ENCODE measurements around the gene CLIP3. TPM values are rescaled to one million over a fixed set of nuclear protein-coding genes. Genes with fewer than 3 reads are reported as not detected.

Gene CLIP3
- total and polyA plus RNA-seq, 4 donors: 0.59 to 1.5 (median 0.80) TPM

GRCh38 chr19:36025541-36025940 is 7.1 kb downstream of the CLIP3 start:
- H3K4me1 ChIP-seq (ENCODE audit: control insufficient read depth in 4 of 4, insufficient read depth in 4 of 4, low read length in 3 of 4): no peaks in the 10 kb centered on the region
- TF ChIP-seq HNF4G (IDR thresholded peaks at IDR 0.05) (no peak), ATF3 (IDR thresholded peaks at IDR 0.05) (no peak), NR2F2 (IDR thresholded peaks at IDR 0.05) (no peak), RXRA (IDR thresholded peaks at IDR 0.05) (no peak), EGR1 (IDR thresholded peaks at IDR 0.05; ENCODE audit: low read depth in 2 of 2) (no peak), SP1 (IDR thresholded peaks at IDR 0.05) (no peak), FOXA1 (IDR thresholded peaks at IDR 0.05) (no peak)
- H3K27ac ChIP-seq (ENCODE audit: low read depth in 1 of 2, low read length in 2 of 2): no peak overlapping the region
- no peak overlapping the region for H3K4me3 ChIP-seq (ENCODE audit: low read depth in 1 of 3, low read length in 3 of 3)
- no peaks in the 10 kb centered on the region for H3K27me3 ChIP-seq (ENCODE audit: control insufficient read depth in 4 of 4, insufficient read depth in 4 of 4, low read length in 3 of 4)
- H3K9me3 ChIP-seq (ENCODE audit: control insufficient read depth in 4 of 4, low read length in 3 of 4): no peaks in the 10 kb centered on the region
- H3K36me3 ChIP-seq (ENCODE audit: control insufficient read depth in 4 of 4, insufficient read depth in 3 of 4, low read depth in 1 of 4, low read length in 3 of 4): no peaks in the 10 kb centered on the region
- H3K9ac ChIP-seq (ENCODE audit: low read depth in 1 of 2, low read length in 2 of 2): no peak overlapping the region
- DNase-seq (ENCODE audit: low spot score): no peak
- WGBS: 84% methylated on average over 1 of the region's 1 CpG

GRCh38 chr19:36023432-36023831 is 9.2 kb downstream of the CLIP3 start:
- H3K27me3 ChIP-seq (ENCODE audit: control insufficient read depth in 4 of 4, insufficient read depth in 4 of 4, low read length in 3 of 4): no peaks in the 10 kb centered on the region
- H3K9me3 ChIP-seq (ENCODE audit: control insufficient read depth in 4 of 4, low read length in 3 of 4): no peaks in the 10 kb centered on the region
- TF ChIP-seq REST (IDR thresholded peaks at IDR 0.05) (no peak), FOXA1 (IDR thresholded peaks at IDR 0.05) (no peak), HNF4A (conservative IDR thresholded peaks at IDR 0.05) (no peak), EGR1 (IDR thresholded peaks at IDR 0.05; ENCODE audit: low read depth in 2 of 2) (no peak), ATF3 (IDR thresholded peaks at IDR 0.05) (no peak), RAD21 (IDR thresholded peaks at IDR 0.05) (no peak), SP1 (IDR thresholded peaks at IDR 0.05) (no peak), TAF1 (conservative IDR thresholded peaks at IDR 0.05) (no peak), RXRA (IDR thresholded peaks at IDR 0.05) (no peak), FOXA2 (IDR thresholded peaks at IDR 0.05) (no peak), NR2F2 (IDR thresholded peaks at IDR 0.05) (no peak)
- DNase-seq (ENCODE audit: low spot score): no peak
- no peaks in the 10 kb centered on the region for H3K4me1 ChIP-seq (ENCODE audit: control insufficient read depth in 4 of 4, insufficient read depth in 4 of 4, low read length in 3 of 4)
- WGBS: 98% methylated on average over 5 of the region's 5 CpGs
- H3K36me3 ChIP-seq (ENCODE audit: control insufficient read depth in 4 of 4, insufficient read depth in 3 of 4, low read depth in 1 of 4, low read length in 3 of 4): no peaks in the 10 kb centered on the region
- H3K9ac ChIP-seq (ENCODE audit: low read depth in 1 of 2, low read length in 2 of 2): no peak overlapping the region
- no peak overlapping the region for H3K4me3 ChIP-seq (ENCODE audit: low read depth in 1 of 3, low read length in 3 of 3)
- H3K27ac ChIP-seq (ENCODE audit: low read depth in 1 of 2, low read length in 2 of 2): no peak overlapping the region

GRCh38 chr19:36019061-36019670 is 13.5 kb downstream of the CLIP3 start:
- H3K36me3 ChIP-seq (ENCODE audit: control insufficient read depth in 4 of 4, insufficient read depth in 3 of 4, low read depth in 1 of 4, low read length in 3 of 4): no peaks in the 10 kb centered on the region
- WGBS: 94% methylated on average over 22 of the region's 22 CpGs
- DNase-seq (ENCODE audit: low spot score): no peak

More at GRCh38 chr19:36019061-36019670, 13.5 kb downstream of the CLIP3 start:
- Histone ChIP-seq H3K9ac (ENCODE audit: low read depth in 1 of 2, low read length in 2 of 2) (no peak overlapping the region), H3K27ac (ENCODE audit: low read depth in 1 of 2, low read length in 2 of 2) (no peak overlapping the region), H3K4me1 (ENCODE audit: control insufficient read depth in 4 of 4, insufficient read depth in 4 of 4, low read length in 3 of 4) (peaks cover 0 to 8% (median 6%) of the 10 kb centered on the region in 4 donors), H3K9me3 (ENCODE audit: control insufficient read depth in 4 of 4, low read length in 3 of 4) (no peaks in the 10 kb centered on the region), H3K27me3 (ENCODE audit: control insufficient read depth in 4 of 4, insufficient read depth in 4 of 4, low read length in 3 of 4) (no peaks in the 10 kb centered on the region), H3K4me3 (ENCODE audit: low read depth in 1 of 3, low read length in 3 of 3) (no peak overlapping the region)
- no peak for TF ChIP-seq REST (IDR thresholded peaks at IDR 0.05)
- no peak for TF ChIP-seq YY1 (IDR thresholded peaks at IDR 0.05)
- no peak for TF ChIP-seq SP1 (IDR thresholded peaks at IDR 0.05)
- TF ChIP-seq GABPA (IDR thresholded peaks at IDR 0.05 in 1 of 2, conservative IDR thresholded peaks at IDR 0.05 in 1 of 2): no peak

Data from liver (tissue), 9 donors.